HepG2 (cell line): Measurements from ENCODE around the gene MYOF. TPM values are rescaled to one million over a fixed set of nuclear protein-coding genes. Genes with fewer than 3 reads are reported as not detected.
A peak's percentile ranks its signal among the peaks of the same experiment; 100 is the strongest.

Experiments used
- CCDC6 ChIP-seq: sonication (generic); formaldehyde crosslinking; IDR thresholded peaks from 2 replicates; pipeline ENCODE4 v1.8.1; 2022; ENCODE audit warnings: mild to moderate bottlenecking, missing genetic modification reagents, moderate library complexity
- CREB1 ChIP-seq, 2 experiments: fragments of 450-650 bp in 1 of 2; IDR thresholded peaks; 2 replicates each; pipeline ENCODE4 v1.6.1; 2016 to 2017; ENCODE audit warnings: control low read depth in 1 of 2, mild to moderate bottlenecking in 1 of 2, missing compliant biosample characterization in 1 of 2, missing genetic modification characterization in 1 of 2
- FOXO1 ChIP-seq: sonication (generic); formaldehyde crosslinking; IDR thresholded peaks from 2 replicates; pipeline ENCODE4 v1.4.0; 2020; ENCODE audit warnings: missing genetic modification reagents
- JDP2 ChIP-seq: sonication (generic); formaldehyde crosslinking; IDR thresholded peaks from 2 replicates; pipeline ENCODE4 v1.8.1; 2022; ENCODE audit warnings: missing genetic modification reagents, borderline replicate concordance
- MXD4 ChIP-seq: IDR thresholded peaks from 2 replicates; pipeline ENCODE4 v1.6.1; 2016; ENCODE audit warnings: mild to moderate bottlenecking, missing biosample characterization, missing genetic modification reagents
- MYC ChIP-seq: sonication (generic); formaldehyde crosslinking; IDR thresholded peaks from 2 replicates; pipeline ENCODE4 v1.9.0; 2021; ENCODE audit warnings: missing genetic modification reagents, borderline replicate concordance
- NONO ChIP-seq, 2 experiments: fragments of 450-650 bp in 1 of 2; sonication (generic) in 1 of 2; formaldehyde crosslinking in 1 of 2; IDR thresholded peaks in 1 of 2; conservative IDR thresholded peaks in 1 of 2; 2 replicates each; pipeline versions ENCODE4 v1.6.1 to v1.8.0; 2017 to 2022; ENCODE audit warnings: mild to moderate bottlenecking in 1 of 2, missing genetic modification reagents in 1 of 2, moderate library complexity in 1 of 2
- RNF2 ChIP-seq: fragments of 450-650 bp; conservative IDR thresholded peaks from 2 replicates; pipeline ENCODE4 v1.6.1; 2016; ENCODE audit warnings: low read depth
- SMYD3 ChIP-seq: sonication (generic); formaldehyde crosslinking; IDR thresholded peaks from 2 replicates; pipeline ENCODE4 v1.8.1; 2023; ENCODE audit warnings: mild to moderate bottlenecking, missing genetic modification reagents
- SOX5 ChIP-seq: IDR thresholded peaks from 2 replicates; pipeline ENCODE4 v1.6.1; 2016; ENCODE audit warnings: borderline replicate concordance
- YY1 ChIP-seq: IDR thresholded peaks from 2 replicates; pipeline ENCODE4 v1.6.1; 2011; ENCODE audit warnings: low read length, low read depth, moderate library complexity, mild to moderate bottlenecking; ENCODE audit not compliant: insufficient read depth, insufficient replicate concordance
- ZBTB38 ChIP-seq: sonication (generic); formaldehyde crosslinking; IDR thresholded peaks from 2 replicates; pipeline ENCODE4 v1.5.1; 2020; ENCODE audit warnings: mild to moderate bottlenecking, missing genetic modification reagents
- ZFP36L1 ChIP-seq: sonication (generic); formaldehyde crosslinking; IDR thresholded peaks from 2 replicates; pipeline ENCODE4 v1.8.0; 2022; ENCODE audit warnings: mild to moderate bottlenecking, missing genetic modification reagents, moderate library complexity
- ZNF264 ChIP-seq: sonication (generic); formaldehyde crosslinking; IDR thresholded peaks from 2 replicates; pipeline ENCODE4 v1.4.0; 2020; ENCODE audit warnings: missing genetic modification reagents
- ZNF780A ChIP-seq: sonication (generic); formaldehyde crosslinking; IDR thresholded peaks from 2 replicates; pipeline ENCODE4 v1.8.0; 2022; ENCODE audit warnings: mild to moderate bottlenecking, missing genetic modification reagents, moderate library complexity
- polyA plus RNA-seq, 8 experiments: library from polyadenylated mRNA; depleted of rRNA in 3 of 8; stranded (reverse) in 7 of 8; unstranded in 1 of 8; fragments of >200 nt; fragmentation: Illumina TruSeq in 4 of 8; extraction: Trizol in 4 of 8; gene quantifications; 2 replicates each; pipeline versions ENCODE4 v1.2.1 to v1.2.3, GENCODE V29; 2011 to 2016; ENCODE audit warnings: low read depth in 4 of 8, missing spikeins in 1 of 8, mixed read lengths in 1 of 8; ENCODE audit not compliant: insufficient read depth in 1 of 8
- total RNA-seq, 5 experiments: library from RNA; depleted of rRNA; stranded (reverse); fragments of >200 nt; fragmentation: Illumina TruSeq; extraction: Trizol; gene quantifications; 2 replicates each; pipeline ENCODE4 v1.2.3, GENCODE V29; 2016; ENCODE audit warnings: low read depth in 1 of 5
- TF ChIP-seq, protein P1 (sequence below): sonication (generic); formaldehyde crosslinking; IDR thresholded peaks from 2 replicates; pipeline ENCODE4 v1.5.1; 2020; ENCODE audit warnings: missing genetic modification reagents, mild to moderate bottlenecking, borderline replicate concordance
- TF ChIP-seq, protein P2 (sequence below): conservative IDR thresholded peaks from 2 replicates; pipeline ENCODE4 v1.6.1; 2018; ENCODE audit warnings: missing genetic modification reagents
- TF ChIP-seq, protein P3 (sequence below): sonication (generic); formaldehyde crosslinking; conservative IDR thresholded peaks from 2 replicates; pipeline ENCODE4 v1.8.0; 2022; ENCODE audit warnings: mild to moderate bottlenecking, moderate library complexity, missing genetic modification reagents
- TF ChIP-seq, protein P4 (sequence below): sonication (generic); formaldehyde crosslinking; IDR thresholded peaks from 2 replicates; pipeline ENCODE4 v1.5.1; 2020; ENCODE audit warnings: mild to moderate bottlenecking, missing genetic modification reagents, moderate library complexity

The MYOF gene
- total and polyA plus RNA-seq, 2 of the 13 experiments (the other 11 are each of a cell fraction or from before 2014, with no cell fraction given) = 0.18 to 0.42 TPM

DNA sequence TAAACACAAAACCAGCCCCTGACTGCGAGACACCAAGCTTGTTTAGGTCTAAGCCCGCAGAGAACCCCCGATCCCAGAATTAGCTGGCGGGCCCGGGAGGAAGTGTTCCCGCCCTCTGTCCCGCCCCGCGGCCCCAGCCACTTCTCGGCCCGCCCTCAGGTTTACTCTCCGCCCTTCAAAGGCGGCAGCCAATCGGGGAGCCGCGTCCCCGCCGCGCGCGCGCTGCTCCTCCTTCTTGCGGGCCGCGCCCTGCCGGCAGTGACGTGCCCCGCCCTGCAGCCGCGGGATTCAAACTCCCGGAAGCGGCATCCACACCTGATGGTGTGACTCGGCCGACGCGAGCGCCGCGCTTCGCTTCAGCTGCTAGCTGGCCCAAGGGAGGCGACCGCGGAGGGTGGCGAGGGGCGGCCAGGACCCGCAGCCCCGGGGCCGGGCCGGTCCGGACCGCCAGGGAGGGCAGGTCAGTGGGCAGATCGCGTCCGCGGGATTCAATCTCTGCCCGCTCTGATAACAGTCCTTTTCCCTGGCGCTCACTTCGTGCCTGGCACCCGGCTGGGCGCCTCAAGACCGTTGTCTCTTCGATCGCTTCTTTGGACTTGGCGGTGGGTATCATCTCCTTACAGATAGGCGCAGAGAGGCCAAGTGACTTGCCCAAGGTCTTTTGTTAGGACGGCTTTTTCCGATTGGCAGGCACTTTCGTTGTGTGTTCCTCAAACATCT, 14.3 kb upstream of the MYOF start, which contains the start of gene CEP55 (continued):
- TF ChIP-seq ZBTB38 (CRISPR knock-in tag) (peak; percentile 53; the same call in 1 of the 2 replicates), CCDC6 (CRISPR knock-in tag) (peak; percentile 92; the same call in 1 of the 2 replicates), SOX5 (CRISPR knock-in tag) (0 out of 2 replicates have a peak, but pooled peaks have one; percentile 19), ZFP36L1 (peak; percentile 98), MYC (CRISPR knock-in tag) (peak; percentile 76; the same call in 1 of the 2 replicates), CREB1 (IDR thresholded peaks at IDR 0.05) (peak; percentile 89), CREB1 (CRISPR knock-in tag; IDR thresholded peaks at IDR 0.05) (peak; percentile 90), MXD4 (CRISPR knock-in tag) (peak; percentile 99), ZNF780A (peak; percentile 89), YY1 (peak; percentile 21), NONO (IDR thresholded peaks at IDR 0.05) (no peak), NONO (CRISPR knock-in tag; conservative IDR thresholded peaks at IDR 0.05) (peak; percentile 87), ZNF264 (CRISPR knock-in tag) (0 out of 2 replicates have a peak, but pooled peaks have one; percentile 49), SMYD3 (CRISPR knock-in tag) (peak; percentile 86), RNF2 (peak; percentile 59), JDP2 (CRISPR knock-in tag) (peak; percentile 71; the same call in 1 of the 2 replicates), FOXO1 (CRISPR knock-in tag) (0 out of 2 replicates have a peak, but pooled peaks have one; percentile 19)
- TF ChIP-seq, protein P1, sequence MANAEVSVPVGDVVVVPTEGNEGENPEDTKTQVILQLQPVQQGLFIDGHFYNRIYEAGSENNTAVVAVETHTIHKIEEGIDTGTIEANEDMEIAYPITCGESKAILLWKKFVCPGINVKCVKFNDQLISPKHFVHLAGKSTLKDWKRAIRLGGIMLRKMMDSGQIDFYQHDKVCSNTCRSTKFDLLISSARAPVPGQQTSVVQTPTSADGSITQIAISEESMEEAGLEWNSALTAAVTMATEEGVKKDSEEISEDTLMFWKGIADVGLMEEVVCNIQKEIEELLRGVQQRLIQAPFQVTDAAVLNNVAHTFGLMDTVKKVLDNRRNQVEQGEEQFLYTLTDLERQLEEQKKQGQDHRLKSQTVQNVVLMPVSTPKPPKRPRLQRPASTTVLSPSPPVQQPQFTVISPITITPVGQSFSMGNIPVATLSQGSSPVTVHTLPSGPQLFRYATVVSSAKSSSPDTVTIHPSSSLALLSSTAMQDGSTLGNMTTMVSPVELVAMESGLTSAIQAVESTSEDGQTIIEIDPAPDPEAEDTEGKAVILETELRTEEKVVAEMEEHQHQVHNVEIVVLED (CRISPR knock-in tag) = peak; percentile 95
- TF ChIP-seq, protein P2, sequence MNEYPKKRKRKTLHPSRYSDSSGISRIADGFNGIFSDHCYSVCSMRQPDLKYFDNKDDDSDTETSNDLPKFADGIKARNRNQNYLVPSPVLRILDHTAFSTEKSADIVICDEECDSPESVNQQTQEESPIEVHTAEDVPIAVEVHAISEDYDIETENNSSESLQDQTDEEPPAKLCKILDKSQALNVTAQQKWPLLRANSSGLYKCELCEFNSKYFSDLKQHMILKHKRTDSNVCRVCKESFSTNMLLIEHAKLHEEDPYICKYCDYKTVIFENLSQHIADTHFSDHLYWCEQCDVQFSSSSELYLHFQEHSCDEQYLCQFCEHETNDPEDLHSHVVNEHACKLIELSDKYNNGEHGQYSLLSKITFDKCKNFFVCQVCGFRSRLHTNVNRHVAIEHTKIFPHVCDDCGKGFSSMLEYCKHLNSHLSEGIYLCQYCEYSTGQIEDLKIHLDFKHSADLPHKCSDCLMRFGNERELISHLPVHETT (CRISPR knock-in tag) = 0 out of 2 replicates have a peak, but pooled peaks have one; percentile 36
- TF ChIP-seq, protein P3, sequence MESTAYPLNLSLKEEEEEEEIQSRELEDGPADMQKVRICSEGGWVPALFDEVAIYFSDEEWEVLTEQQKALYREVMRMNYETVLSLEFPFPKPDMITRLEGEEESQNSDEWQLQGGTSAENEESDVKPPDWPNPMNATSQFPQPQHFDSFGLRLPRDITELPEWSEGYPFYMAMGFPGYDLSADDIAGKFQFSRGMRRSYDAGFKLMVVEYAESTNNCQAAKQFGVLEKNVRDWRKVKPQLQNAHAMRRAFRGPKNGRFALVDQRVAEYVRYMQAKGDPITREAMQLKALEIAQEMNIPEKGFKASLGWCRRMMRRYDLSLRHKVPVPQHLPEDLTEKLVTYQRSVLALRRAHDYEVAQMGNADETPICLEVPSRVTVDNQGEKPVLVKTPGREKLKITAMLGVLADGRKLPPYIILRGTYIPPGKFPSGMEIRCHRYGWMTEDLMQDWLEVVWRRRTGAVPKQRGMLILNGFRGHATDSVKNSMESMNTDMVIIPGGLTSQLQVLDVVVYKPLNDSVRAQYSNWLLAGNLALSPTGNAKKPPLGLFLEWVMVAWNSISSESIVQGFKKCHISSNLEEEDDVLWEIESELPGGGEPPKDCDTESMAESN (CRISPR knock-in tag) = peak; percentile 97
- TF ChIP-seq, protein P4, sequence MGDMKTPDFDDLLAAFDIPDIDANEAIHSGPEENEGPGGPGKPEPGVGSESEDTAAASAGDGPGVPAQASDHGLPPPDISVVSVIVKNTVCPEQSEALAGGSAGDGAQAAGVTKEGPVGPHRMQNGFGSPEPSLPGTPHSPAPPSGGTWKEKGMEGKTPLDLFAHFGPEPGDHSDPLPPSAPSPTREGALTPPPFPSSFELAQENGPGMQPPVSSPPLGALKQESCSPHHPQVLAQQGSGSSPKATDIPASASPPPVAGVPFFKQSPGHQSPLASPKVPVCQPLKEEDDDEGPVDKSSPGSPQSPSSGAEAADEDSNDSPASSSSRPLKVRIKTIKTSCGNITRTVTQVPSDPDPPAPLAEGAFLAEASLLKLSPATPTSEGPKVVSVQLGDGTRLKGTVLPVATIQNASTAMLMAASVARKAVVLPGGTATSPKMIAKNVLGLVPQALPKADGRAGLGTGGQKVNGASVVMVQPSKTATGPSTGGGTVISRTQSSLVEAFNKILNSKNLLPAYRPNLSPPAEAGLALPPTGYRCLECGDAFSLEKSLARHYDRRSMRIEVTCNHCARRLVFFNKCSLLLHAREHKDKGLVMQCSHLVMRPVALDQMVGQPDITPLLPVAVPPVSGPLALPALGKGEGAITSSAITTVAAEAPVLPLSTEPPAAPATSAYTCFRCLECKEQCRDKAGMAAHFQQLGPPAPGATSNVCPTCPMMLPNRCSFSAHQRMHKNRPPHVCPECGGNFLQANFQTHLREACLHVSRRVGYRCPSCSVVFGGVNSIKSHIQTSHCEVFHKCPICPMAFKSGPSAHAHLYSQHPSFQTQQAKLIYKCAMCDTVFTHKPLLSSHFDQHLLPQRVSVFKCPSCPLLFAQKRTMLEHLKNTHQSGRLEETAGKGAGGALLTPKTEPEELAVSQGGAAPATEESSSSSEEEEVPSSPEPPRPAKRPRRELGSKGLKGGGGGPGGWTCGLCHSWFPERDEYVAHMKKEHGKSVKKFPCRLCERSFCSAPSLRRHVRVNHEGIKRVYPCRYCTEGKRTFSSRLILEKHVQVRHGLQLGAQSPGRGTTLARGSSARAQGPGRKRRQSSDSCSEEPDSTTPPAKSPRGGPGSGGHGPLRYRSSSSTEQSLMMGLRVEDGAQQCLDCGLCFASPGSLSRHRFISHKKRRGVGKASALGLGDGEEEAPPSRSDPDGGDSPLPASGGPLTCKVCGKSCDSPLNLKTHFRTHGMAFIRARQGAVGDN (CRISPR knock-in tag) = peak; percentile 87
